Fibroblast of lung (primary cell): Measurements from ENCODE around the gene METTL22.

Source experiments
- EZH2 ChIP-seq: IDR thresholded peaks from 2 replicates; pipeline ENCODE4 v1.5.1; 2012; ENCODE audit warnings: low read length, control low read depth, mild to moderate bottlenecking; ENCODE audit errors: missing control alignments
- TF ChIP-seq, protein P1 (sequence below), 2 donors: IDR thresholded peaks in 1 of 2; conservative IDR thresholded peaks in 1 of 2; 1 replicate in 1 of 2; 2 replicates in 1 of 2; pipeline ENCODE4 v1.5.1; 2011 to 2012; ENCODE audit warnings: low read length in 2 of 2, control low read depth in 1 of 2, inconsistent platforms in 1 of 2, low read depth in 1 of 2, mild to moderate bottlenecking in 1 of 2

DNA sequence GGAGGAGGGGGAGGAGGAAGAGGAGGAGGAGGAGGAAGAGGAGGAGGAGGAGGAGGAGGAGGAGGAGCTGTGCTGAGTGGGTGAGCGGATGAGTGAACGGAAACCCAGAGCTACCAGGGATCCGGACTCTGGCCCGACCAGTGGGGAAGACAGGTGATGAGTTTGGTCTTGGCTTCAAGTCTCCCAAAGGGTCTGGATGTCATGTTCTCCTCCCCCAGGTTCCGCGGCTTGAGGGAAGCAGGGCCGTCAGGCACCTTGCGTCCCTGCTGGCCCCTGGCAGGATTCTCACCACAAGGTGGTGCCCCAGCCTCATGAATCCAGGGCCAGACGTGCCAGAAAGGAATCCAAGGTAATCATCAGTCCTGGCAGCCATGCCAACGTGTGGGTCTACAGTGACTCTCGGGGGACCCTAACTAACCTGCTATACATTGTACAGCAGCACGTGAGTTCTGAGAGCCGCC, 39.4 kb downstream of the METTL22 start:
- TF ChIP-seq, protein P1, sequence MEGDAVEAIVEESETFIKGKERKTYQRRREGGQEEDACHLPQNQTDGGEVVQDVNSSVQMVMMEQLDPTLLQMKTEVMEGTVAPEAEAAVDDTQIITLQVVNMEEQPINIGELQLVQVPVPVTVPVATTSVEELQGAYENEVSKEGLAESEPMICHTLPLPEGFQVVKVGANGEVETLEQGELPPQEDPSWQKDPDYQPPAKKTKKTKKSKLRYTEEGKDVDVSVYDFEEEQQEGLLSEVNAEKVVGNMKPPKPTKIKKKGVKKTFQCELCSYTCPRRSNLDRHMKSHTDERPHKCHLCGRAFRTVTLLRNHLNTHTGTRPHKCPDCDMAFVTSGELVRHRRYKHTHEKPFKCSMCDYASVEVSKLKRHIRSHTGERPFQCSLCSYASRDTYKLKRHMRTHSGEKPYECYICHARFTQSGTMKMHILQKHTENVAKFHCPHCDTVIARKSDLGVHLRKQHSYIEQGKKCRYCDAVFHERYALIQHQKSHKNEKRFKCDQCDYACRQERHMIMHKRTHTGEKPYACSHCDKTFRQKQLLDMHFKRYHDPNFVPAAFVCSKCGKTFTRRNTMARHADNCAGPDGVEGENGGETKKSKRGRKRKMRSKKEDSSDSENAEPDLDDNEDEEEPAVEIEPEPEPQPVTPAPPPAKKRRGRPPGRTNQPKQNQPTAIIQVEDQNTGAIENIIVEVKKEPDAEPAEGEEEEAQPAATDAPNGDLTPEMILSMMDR (conservative IDR thresholded peaks at IDR 0.05 in 1 of 2, IDR thresholded peaks at IDR 0.05 in 1 of 2; ENCODE audit: low read depth in 1 of 2, low read length in 2 of 2) = peak; percentile 54 to 75
- TF ChIP-seq EZH2 = no peak
